Naive thymus-derived CD4-positive, alpha-beta T cell (primary cell): Measurements from ENCODE around the gene HCN2. TPM values are rescaled to one million over a fixed set of nuclear protein-coding genes. Genes with fewer than 3 reads are reported as not detected.

ENCODE experiments used
- ATAC-seq: fragments of 150-1000 bp; cut with Tn5 transposase; 2 replicates; pipeline ENCODE4 v1.10.0; 2021; ENCODE audit warnings: mild to moderate bottlenecking, moderate library complexity
- CTCF ChIA-PET: fragments of 350-600 bp; sonication (Branson Sonifier 250); formaldehyde crosslinking; loops from one replicate; lab custom pipeline; 2021; ENCODE audit warnings: antibody characterized with exemption; lab: Charles Lee
- POLR2A ChIA-PET: fragments of 350-600 bp; sonication (Branson Sonifier 250); formaldehyde crosslinking; loops from one replicate; lab custom pipeline; 2021; ENCODE audit warnings: antibody characterized with exemption, inconsistent platforms; lab: Charles Lee
- DNase-seq, 9 donors: peaks; one replicate each; pipeline versions ENCODE4 v3.0.0 to v3.0.0-alpha.2; 2020 to 2022; ENCODE audit warnings: mixed read lengths in 1 of 9
- H3K27ac ChIP-seq: one replicate; pipeline ENCODE4 v1.7.0; 2013; ENCODE audit warnings: mild to moderate bottlenecking, low read depth, low read length, moderate library complexity
- H3K27me3 ChIP-seq, 2 donors: one replicate each; pipeline ENCODE4 v1.7.0; 2013; ENCODE audit warnings: low read length in 2 of 2, mild to moderate bottlenecking in 2 of 2, moderate library complexity in 2 of 2; ENCODE audit not compliant: control insufficient read depth in 2 of 2, insufficient read depth in 2 of 2
- H3K36me3 ChIP-seq, 3 experiments: 1 replicate in 2 of 3; 2 replicates in 1 of 3; pipeline ENCODE4 v1.7.0; 2013; ENCODE audit warnings: low read length in 3 of 3, mild to moderate bottlenecking in 3 of 3, moderate library complexity in 1 of 3; ENCODE audit not compliant: insufficient read depth in 3 of 3, control insufficient read depth in 2 of 3
- H3K4me1 ChIP-seq, 2 donors: one replicate each; pipeline ENCODE4 v1.7.0; 2013; ENCODE audit warnings: low read length in 2 of 2, mild to moderate bottlenecking in 2 of 2, moderate library complexity in 1 of 2; ENCODE audit not compliant: control insufficient read depth in 2 of 2, insufficient read depth in 2 of 2
- H3K4me3 ChIP-seq: 2 replicates; pipeline ENCODE4 v1.7.0; 2013; ENCODE audit warnings: mild to moderate bottlenecking, low read length
- H3K9me3 ChIP-seq, 3 experiments: 1 replicate in 2 of 3; 2 replicates in 1 of 3; pipeline ENCODE4 v1.7.0; 2013; ENCODE audit warnings: low read length in 3 of 3; ENCODE audit not compliant: control insufficient read depth in 2 of 3
- H3K27ac Mint-ChIP-seq, 9 donors: one replicate each; pipeline ENCODE4 v1.8.0; 2020 to 2022; ENCODE audit warnings: mixed read lengths in 9 of 9, mild to moderate bottlenecking in 8 of 9, moderate library complexity in 5 of 9, inconsistent platforms in 2 of 9
- H3K27me3 Mint-ChIP-seq, 5 donors: one replicate each; pipeline ENCODE4 v1.8.0; 2021 to 2022; ENCODE audit warnings: mixed read lengths in 5 of 5, mild to moderate bottlenecking in 1 of 5
- H3K36me3 Mint-ChIP-seq, 5 donors: one replicate each; pipeline ENCODE4 v1.8.0; 2020 to 2022; ENCODE audit warnings: mixed read lengths in 5 of 5, mild to moderate bottlenecking in 3 of 5, inconsistent platforms in 1 of 5
- H3K4me1 Mint-ChIP-seq, 7 donors: one replicate each; pipeline ENCODE4 v1.8.0; 2020 to 2022; ENCODE audit warnings: mixed read lengths in 7 of 7, mild to moderate bottlenecking in 3 of 7, inconsistent platforms in 1 of 7
- H3K4me3 Mint-ChIP-seq, 10 donors: one replicate each; pipeline ENCODE4 v1.8.0; 2020 to 2022; ENCODE audit warnings: mild to moderate bottlenecking in 10 of 10, mixed read lengths in 10 of 10, moderate library complexity in 6 of 10, inconsistent platforms in 2 of 10
- H3K9me3 Mint-ChIP-seq, 11 donors: one replicate each; pipeline ENCODE4 v1.8.0; 2020 to 2022; ENCODE audit warnings: mixed read lengths in 11 of 11, mild to moderate bottlenecking in 4 of 11, inconsistent platforms in 1 of 11, moderate library complexity in 1 of 11
- intact Hi-C, 2 donors: fragments of 100-400 bp; cut with micrococcal nuclease; formaldehyde crosslinking; loops; one replicate each; pipeline ENCODE4 v1.15.1; 2023
- polyA plus RNA-seq, 2 donors: library from polyadenylated mRNA; unstranded; fragments of 300-500 nt; fragmentation: Illumina TruSeq; gene quantifications; one replicate each; pipeline ENCODE4 v1.2.3, GENCODE V29; 2021
- total RNA-seq, 6 experiments: library from RNA in 5 of 6; stranded (reverse) in 5 of 6; gene quantifications; 1 replicate in 5 of 6; 2 replicates in 1 of 6; pipeline ENCODE4 v1.2.3 and lab custom pipeline; 2021 to 2026

The HCN2 gene
- total and polyA plus RNA-seq, 7 experiments from 2014 or later: 0.93 to 2.6 (median 2.2) TPM; not detected in 2

DNA sequence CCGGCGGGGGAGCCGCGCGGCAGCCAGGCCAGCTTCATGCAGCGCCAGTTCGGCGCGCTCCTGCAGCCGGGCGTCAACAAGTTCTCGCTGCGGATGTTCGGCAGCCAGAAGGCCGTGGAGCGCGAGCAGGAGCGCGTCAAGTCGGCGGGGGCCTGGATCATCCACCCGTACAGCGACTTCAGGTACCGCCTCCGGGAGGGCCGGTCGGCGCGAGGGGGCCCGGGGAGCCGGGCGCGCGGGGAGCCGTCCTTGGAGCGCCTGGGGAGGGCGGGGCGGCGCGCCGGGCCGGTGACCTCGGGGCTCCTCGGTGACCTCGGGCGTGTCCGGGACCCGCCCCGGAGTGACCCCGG is 690 bp downstream of the HCN2 start:
- peaks cover 10 to 12% of the 10 kb centered on the region in 2 donors for H3K4me1 ChIP-seq
- H3K9me3 ChIP-seq: no peaks in the 10 kb centered on the region
- CTCF ChIA-PET: no interaction called here
- DNase-seq: peak in 6 of 9 donors; percentile 23 to 50 (median 43)
- Mint-ChIP-seq H3K36me3 (no peaks in the 10 kb centered on the region), H3K27me3 (peaks cover 0 to 38% (median 8%) of the 10 kb centered on the region in 5 donors), H3K9me3 (peaks cover 0 to 2% (median 0%) of the 10 kb centered on the region in 11 donors), H3K4me3 (peak overlapping the region in 8 of 10 donors; percentile 12 to 73 (median 54)), H3K27ac (no peak overlapping the region), H3K4me1 (peaks cover 0 to 8% (median 2%) of the 10 kb centered on the region in 7 donors)
- peak; percentile 45 for ATAC-seq
- POLR2A ChIA-PET: interaction anchor here (0.6 kb wide), 1 partner anchor 79 kb away, joined by 3 read pairs; no protein-coding TSS in a partner anchor
- no peaks in the 10 kb centered on the region for H3K36me3 ChIP-seq
- H3K27ac ChIP-seq: no peak overlapping the region
- intact Hi-C loops: no loop called here
- H3K27me3 ChIP-seq: peaks cover 0 to 10% of the 10 kb centered on the region in 2 donors
- no peak overlapping the region for H3K4me3 ChIP-seq

GRCh38 chr19:590750-591098 is 1.0 kb downstream of the HCN2 start:
- H3K9me3 ChIP-seq: no peaks in the 10 kb centered on the region

DNA sequence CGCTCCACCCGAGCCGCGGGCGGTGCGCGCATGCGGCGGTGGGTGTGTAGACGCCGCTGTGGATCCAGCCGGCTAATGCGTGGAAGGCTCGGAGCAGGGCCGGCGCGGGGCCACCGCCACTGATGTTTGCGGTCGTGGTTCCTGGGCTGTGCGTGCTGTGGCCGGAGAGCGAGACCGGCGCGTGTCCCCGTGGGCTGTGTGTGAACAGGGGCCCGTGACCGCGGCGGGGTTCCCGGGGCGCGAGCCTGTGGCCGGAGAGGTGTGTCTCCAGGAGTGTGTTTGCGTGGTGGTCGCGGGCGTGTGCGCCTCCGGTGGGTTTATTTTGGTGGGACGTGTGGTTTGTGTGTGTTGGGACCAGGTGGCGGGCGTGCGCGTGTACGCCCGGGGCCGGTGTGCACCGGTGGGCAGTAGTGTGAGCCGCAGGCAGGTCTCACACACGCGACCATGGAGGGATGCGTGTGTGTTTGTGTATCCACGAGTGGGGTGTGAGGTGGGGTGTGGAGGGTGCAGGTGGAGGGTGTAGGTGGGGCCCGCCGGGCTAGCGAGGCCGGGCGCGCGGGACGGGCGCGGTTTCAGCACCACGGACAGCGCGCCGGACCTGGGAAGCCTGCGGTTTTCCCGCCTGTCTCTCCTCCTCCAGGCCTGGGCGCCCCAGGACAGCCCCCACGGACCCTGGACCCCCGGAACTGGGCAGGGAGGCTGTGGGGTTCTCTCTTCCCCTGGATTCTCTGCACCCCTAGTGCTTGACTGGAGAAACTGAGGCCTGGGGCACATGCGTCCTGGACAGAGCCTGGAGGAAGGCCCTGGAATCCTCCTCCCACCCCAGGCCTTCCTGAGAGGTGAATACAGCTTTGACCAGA is 1.6 kb downstream of the HCN2 start:
- no peaks in the 10 kb centered on the region for H3K36me3 Mint-ChIP-seq
- ChIA-PET POLR2A (no interaction called here), CTCF (no interaction called here)
- peak overlapping the region in 1 of 9 donors; percentile 13 for H3K27ac Mint-ChIP-seq
- DNase-seq (no peak), ATAC-seq (no peak)
- H3K4me1 Mint-ChIP-seq: peaks cover 0 to 8% (median 2%) of the 10 kb centered on the region in 7 donors
- Histone ChIP-seq H3K4me3 (no peak overlapping the region), H3K4me1 (peaks cover 10 to 12% of the 10 kb centered on the region in 2 donors), H3K27me3 (peaks cover 0 to 10% of the 10 kb centered on the region in 2 donors), H3K36me3 (no peaks in the 10 kb centered on the region), H3K27ac (no peak overlapping the region), H3K9me3 (no peaks in the 10 kb centered on the region)
- intact Hi-C loops: no loop called here
- H3K4me3 Mint-ChIP-seq: peak overlapping the region in 6 of 10 donors; percentile 8 to 70 (median 54)
- H3K9me3 Mint-ChIP-seq: peaks cover 0 to 2% (median 0%) of the 10 kb centered on the region in 11 donors
- H3K27me3 Mint-ChIP-seq: peaks cover 0 to 37% (median 6%) of the 10 kb centered on the region in 5 donors

More at GRCh38 chr19:590750-591098, 1.0 kb downstream of the HCN2 start:
- POLR2A ChIA-PET: interaction anchor here (0.6 kb wide), 1 partner anchor 80 kb away, joined by 3 read pairs; no protein-coding TSS in a partner anchor
- Histone ChIP-seq H3K4me3 (no peak overlapping the region), H3K27me3 (peaks cover 0 to 10% of the 10 kb centered on the region in 2 donors), H3K27ac (no peak overlapping the region), H3K4me1 (peaks cover 10 to 12% of the 10 kb centered on the region in 2 donors), H3K36me3 (no peaks in the 10 kb centered on the region)
- Mint-ChIP-seq H3K27me3 (peaks cover 0 to 38% (median 8%) of the 10 kb centered on the region in 5 donors), H3K9me3 (peaks cover 0 to 2% (median 0%) of the 10 kb centered on the region in 11 donors), H3K4me1 (peaks cover 0 to 8% (median 2%) of the 10 kb centered on the region in 7 donors), H3K36me3 (no peaks in the 10 kb centered on the region), H3K4me3 (peak overlapping the region in 1 of 10 donors; percentile 73), H3K27ac (no peak overlapping the region)
- ATAC-seq (no peak), DNase-seq (no peak)
- CTCF ChIA-PET: no interaction called here
- intact Hi-C loops: no loop called here

GRCh38 chr19:592101-592500 is 2.4 kb downstream of the HCN2 start:
- peaks cover 0 to 35% (median 4%) of the 10 kb centered on the region in 5 donors for H3K27me3 Mint-ChIP-seq
- Histone ChIP-seq H3K27ac (no peak overlapping the region), H3K4me1 (peaks cover 10 to 12% of the 10 kb centered on the region in 2 donors), H3K9me3 (no peaks in the 10 kb centered on the region), H3K27me3 (peaks cover 0 to 10% of the 10 kb centered on the region in 2 donors), H3K36me3 (no peaks in the 10 kb centered on the region), H3K4me3 (no peak overlapping the region)
- no peaks in the 10 kb centered on the region for H3K9me3 Mint-ChIP-seq
- ChIA-PET CTCF (no interaction called here), POLR2A (no interaction called here)
- intact Hi-C loops: no loop called here
- no peak for DNase-seq
- no peak for ATAC-seq
- H3K4me1 Mint-ChIP-seq: peaks cover 0 to 8% (median 2%) of the 10 kb centered on the region in 7 donors
- no peak overlapping the region for H3K4me3 Mint-ChIP-seq
- no peaks in the 10 kb centered on the region for H3K36me3 Mint-ChIP-seq
- H3K27ac Mint-ChIP-seq: no peak overlapping the region

- H3K4me3 ChIP-seq: no peak overlapping the region
- ATAC-seq: no peak
- Mint-ChIP-seq H3K27me3 (peaks cover 0 to 32% (median 1%) of the 10 kb centered on the region in 5 donors), H3K4me3 (no peak overlapping the region), H3K27ac (no peak overlapping the region), H3K36me3 (no peaks in the 10 kb centered on the region), H3K4me1 (peaks cover 0 to 6% (median under 1%) of the 10 kb centered on the region in 7 donors), H3K9me3 (no peaks in the 10 kb centered on the region)
- ChIA-PET POLR2A (no interaction called here), CTCF (no interaction called here)
- no peak overlapping the region for H3K27ac ChIP-seq
- no peaks in the 10 kb centered on the region for H3K9me3 ChIP-seq
- H3K36me3 ChIP-seq: no peaks in the 10 kb centered on the region
- no peak for DNase-seq
- intact Hi-C loops: no loop called here
- peaks cover 10 to 12% of the 10 kb centered on the region in 2 donors for H3K4me1 ChIP-seq
- H3K27me3 ChIP-seq: peaks cover 0 to 10% of the 10 kb centered on the region in 2 donors
Observed at GRCh38 chr19:593055-593454, 3.4 kb downstream of the HCN2 start.

GRCh38 chr19:593505-593904 is 3.8 kb downstream of the HCN2 start:
- no peaks in the 10 kb centered on the region for H3K9me3 Mint-ChIP-seq
- ATAC-seq (no peak), DNase-seq (no peak)
- Histone ChIP-seq H3K27me3 (peaks cover 0 to 10% of the 10 kb centered on the region in 2 donors), H3K9me3 (no peaks in the 10 kb centered on the region), H3K36me3 (no peaks in the 10 kb centered on the region), H3K27ac (no peak overlapping the region), H3K4me1 (peaks cover 8% of the 10 kb centered on the region in 2 donors), H3K4me3 (no peak overlapping the region)
- peaks cover 0 to 28% (median 0%) of the 10 kb centered on the region in 5 donors for H3K27me3 Mint-ChIP-seq
- peak overlapping the region in 1 of 10 donors; percentile 38 for H3K4me3 Mint-ChIP-seq
- H3K4me1 Mint-ChIP-seq: peaks cover 0 to 3% (median 0%) of the 10 kb centered on the region in 7 donors
- ChIA-PET POLR2A (no interaction called here), CTCF (no interaction called here)
- intact Hi-C loops: no loop called here
- H3K27ac Mint-ChIP-seq: peak overlapping the region in 1 of 9 donors; percentile 13
- H3K36me3 Mint-ChIP-seq: no peaks in the 10 kb centered on the region
